Endothelial cell of umbilical vein (primary cell): ENCODE results near the gene IL16.

Experiments
- EZH2 ChIP-seq: IDR thresholded peaks from 2 replicates; pipeline ENCODE4 v1.6.1; 2012; ENCODE audit warnings: borderline replicate concordance, low read depth, mild to moderate bottlenecking, moderate library complexity, low read length, inconsistent platforms; ENCODE audit not compliant: severe bottlenecking
- FOS ChIP-seq: IDR thresholded peaks from 2 replicates; pipeline ENCODE4 v1.6.1; 2011; ENCODE audit warnings: mild to moderate bottlenecking, low read length, moderate library complexity, borderline replicate concordance; ENCODE audit not compliant: insufficient read depth
- JUN ChIP-seq: IDR thresholded peaks from 2 replicates; pipeline ENCODE4 v1.6.1; 2011; ENCODE audit warnings: borderline replicate concordance, low read depth; ENCODE audit not compliant: insufficient read length, insufficient read depth
- MYC ChIP-seq: IDR thresholded peaks from one replicate; pipeline ENCODE4 v1.6.1; 2011; ENCODE audit warnings: mild to moderate bottlenecking, low read depth, low read length
- POLR2A ChIP-seq: IDR thresholded peaks from 2 replicates; pipeline ENCODE4 v1.6.1; 2012; ENCODE audit warnings: low read depth, mild to moderate bottlenecking, control low read depth, low read length
- POLR2AphosphoS5 ChIP-seq: IDR thresholded peaks from 2 replicates; pipeline ENCODE4 v1.6.1; 2012; ENCODE audit warnings: low read depth, mild to moderate bottlenecking, control low read depth, low read length, moderate library complexity; ENCODE audit not compliant: insufficient read depth
- TF ChIP-seq, protein P1 (sequence below), 2 donors: IDR thresholded peaks; 1 replicate in 1 of 2; 2 replicates in 1 of 2; pipeline ENCODE4 v1.5.1; 2011; ENCODE audit warnings: low read length in 2 of 2, mild to moderate bottlenecking in 2 of 2, moderate library complexity in 2 of 2, control low read depth in 1 of 2, inconsistent platforms in 1 of 2, low read depth in 1 of 2; ENCODE audit not compliant: insufficient read depth in 1 of 2; ENCODE audit errors: extremely low read depth in 1 of 2
- TF ChIP-seq, protein P2 (sequence below): IDR thresholded peaks from 2 replicates; pipeline ENCODE4 v1.6.1; 2011; ENCODE audit not compliant: insufficient read depth, insufficient read length

DNA sequence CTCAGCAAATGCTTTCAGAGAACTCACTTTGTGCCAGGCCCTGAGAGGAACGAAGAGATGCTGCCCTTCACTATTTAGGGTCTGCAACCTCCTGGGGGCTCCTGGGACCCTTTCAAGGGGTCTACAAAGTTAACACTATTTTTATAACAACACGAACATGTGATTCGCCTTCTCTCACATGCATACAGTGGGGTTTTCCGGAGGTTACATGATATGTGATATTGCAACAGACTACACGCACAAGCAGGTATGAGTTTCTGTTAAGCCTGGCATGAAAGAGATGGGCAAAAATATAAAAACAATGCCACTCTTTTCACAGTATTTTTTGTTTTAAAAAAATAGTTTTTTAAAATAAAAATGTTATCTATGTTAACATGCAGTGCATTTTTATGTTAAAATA is 117.0 kb downstream of the IL16 start:
- TF ChIP-seq, protein P1, sequence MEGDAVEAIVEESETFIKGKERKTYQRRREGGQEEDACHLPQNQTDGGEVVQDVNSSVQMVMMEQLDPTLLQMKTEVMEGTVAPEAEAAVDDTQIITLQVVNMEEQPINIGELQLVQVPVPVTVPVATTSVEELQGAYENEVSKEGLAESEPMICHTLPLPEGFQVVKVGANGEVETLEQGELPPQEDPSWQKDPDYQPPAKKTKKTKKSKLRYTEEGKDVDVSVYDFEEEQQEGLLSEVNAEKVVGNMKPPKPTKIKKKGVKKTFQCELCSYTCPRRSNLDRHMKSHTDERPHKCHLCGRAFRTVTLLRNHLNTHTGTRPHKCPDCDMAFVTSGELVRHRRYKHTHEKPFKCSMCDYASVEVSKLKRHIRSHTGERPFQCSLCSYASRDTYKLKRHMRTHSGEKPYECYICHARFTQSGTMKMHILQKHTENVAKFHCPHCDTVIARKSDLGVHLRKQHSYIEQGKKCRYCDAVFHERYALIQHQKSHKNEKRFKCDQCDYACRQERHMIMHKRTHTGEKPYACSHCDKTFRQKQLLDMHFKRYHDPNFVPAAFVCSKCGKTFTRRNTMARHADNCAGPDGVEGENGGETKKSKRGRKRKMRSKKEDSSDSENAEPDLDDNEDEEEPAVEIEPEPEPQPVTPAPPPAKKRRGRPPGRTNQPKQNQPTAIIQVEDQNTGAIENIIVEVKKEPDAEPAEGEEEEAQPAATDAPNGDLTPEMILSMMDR (IDR thresholded peaks at IDR 0.05; ENCODE audit: extremely low read depth in 1 of 2, insufficient read depth in 1 of 2, low read depth in 1 of 2, low read length in 2 of 2): no peak
- TF ChIP-seq POLR2A (no peak), POLR2AphosphoS5 (no peak), EZH2 (no peak), FOS (no peak), JUN (no peak), MYC (no peak)
- TF ChIP-seq, protein P2, sequence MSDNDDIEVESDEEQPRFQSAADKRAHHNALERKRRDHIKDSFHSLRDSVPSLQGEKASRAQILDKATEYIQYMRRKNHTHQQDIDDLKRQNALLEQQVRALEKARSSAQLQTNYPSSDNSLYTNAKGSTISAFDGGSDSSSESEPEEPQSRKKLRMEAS: no peak
